Duodenal mucosa (tissue), 2 donors: ENCODE measurements around the gene BRCA2.

Experiments used
- H3K27ac ChIP-seq: one replicate; pipeline ENCODE4 v1.7.0; 2013; ENCODE audit warnings: low read depth, low read length
- H3K27me3 ChIP-seq, 2 donors: one replicate each; pipeline ENCODE4 v1.7.0; 2013; ENCODE audit warnings: low read length in 2 of 2, control low read depth in 1 of 2; ENCODE audit not compliant: insufficient read depth in 2 of 2, control insufficient read depth in 1 of 2
- H3K36me3 ChIP-seq, 2 donors: one replicate each; pipeline ENCODE4 v1.7.0; 2013; ENCODE audit warnings: low read length in 2 of 2, control low read depth in 1 of 2; ENCODE audit not compliant: insufficient read depth in 2 of 2, control insufficient read depth in 1 of 2
- H3K4me1 ChIP-seq, 2 donors: one replicate each; pipeline ENCODE4 v1.7.0; 2013; ENCODE audit warnings: low read length in 2 of 2, control low read depth in 1 of 2; ENCODE audit not compliant: insufficient read depth in 2 of 2, control insufficient read depth in 1 of 2
- H3K4me3 ChIP-seq, 2 donors: one replicate each; pipeline ENCODE4 v1.7.0; 2013; ENCODE audit warnings: low read length in 2 of 2, low read depth in 1 of 2
- H3K9ac ChIP-seq, 2 donors: one replicate each; pipeline ENCODE4 v1.7.0; 2013; ENCODE audit warnings: low read length in 2 of 2, low read depth in 1 of 2
- H3K9me3 ChIP-seq, 2 donors: one replicate each; pipeline ENCODE4 v1.7.0; 2013; ENCODE audit warnings: low read length in 2 of 2, control low read depth in 1 of 2; ENCODE audit not compliant: control insufficient read depth in 1 of 2

BRCA2 gene

DNA sequence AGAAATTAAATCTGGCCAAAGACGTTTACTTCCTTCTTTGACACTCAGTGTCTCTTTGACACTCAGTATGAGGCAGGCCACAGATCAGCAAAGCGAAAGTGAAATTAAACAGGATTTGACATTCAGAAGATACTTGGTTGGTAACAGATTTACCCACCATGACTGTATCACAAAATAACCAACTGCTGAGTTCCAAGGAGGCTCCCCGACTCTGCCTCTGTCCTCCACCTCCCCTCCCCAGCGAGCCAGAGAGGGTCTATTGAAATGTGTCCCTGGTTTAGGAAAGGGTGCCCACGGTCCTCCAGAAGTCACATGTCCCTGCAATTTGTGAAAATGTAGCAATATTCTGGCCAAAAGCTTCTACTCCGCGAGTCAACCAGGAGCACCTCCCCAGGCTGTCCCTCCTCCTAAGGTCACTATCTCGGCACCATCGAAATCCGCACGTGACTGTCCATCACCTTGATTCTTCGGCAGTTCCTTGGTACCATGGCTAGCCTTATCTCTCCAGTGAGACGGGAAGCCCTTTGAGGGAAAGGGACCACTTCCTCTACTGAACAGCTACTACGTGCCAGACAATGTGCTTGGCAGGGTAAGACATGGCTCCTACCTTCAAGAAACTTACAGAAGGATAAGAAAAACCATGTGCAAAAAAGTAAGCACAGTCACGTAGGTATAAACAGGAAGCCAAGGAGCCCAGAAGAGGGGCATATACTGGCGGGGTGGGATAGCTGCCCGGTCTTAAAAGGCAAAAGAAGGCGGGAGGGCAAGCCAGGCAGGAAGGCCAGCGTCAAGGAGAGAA, 111.1 kb downstream of the BRCA2 start:
- H3K27ac ChIP-seq, result peak overlapping the region; percentile 90
- peaks cover 0 to 2% of the 10 kb centered on the region in 2 donors for H3K36me3 ChIP-seq
- H3K9me3 ChIP-seq, result no peaks in the 10 kb centered on the region
- H3K4me1 ChIP-seq, result peaks cover 13 to 32% of the 10 kb centered on the region in 2 donors
- peak overlapping the region; percentile 88 to 94 for H3K9ac ChIP-seq
- peak overlapping the region; percentile 92 to 95 for H3K4me3 ChIP-seq
- no peaks in the 10 kb centered on the region for H3K27me3 ChIP-seq

DNA sequence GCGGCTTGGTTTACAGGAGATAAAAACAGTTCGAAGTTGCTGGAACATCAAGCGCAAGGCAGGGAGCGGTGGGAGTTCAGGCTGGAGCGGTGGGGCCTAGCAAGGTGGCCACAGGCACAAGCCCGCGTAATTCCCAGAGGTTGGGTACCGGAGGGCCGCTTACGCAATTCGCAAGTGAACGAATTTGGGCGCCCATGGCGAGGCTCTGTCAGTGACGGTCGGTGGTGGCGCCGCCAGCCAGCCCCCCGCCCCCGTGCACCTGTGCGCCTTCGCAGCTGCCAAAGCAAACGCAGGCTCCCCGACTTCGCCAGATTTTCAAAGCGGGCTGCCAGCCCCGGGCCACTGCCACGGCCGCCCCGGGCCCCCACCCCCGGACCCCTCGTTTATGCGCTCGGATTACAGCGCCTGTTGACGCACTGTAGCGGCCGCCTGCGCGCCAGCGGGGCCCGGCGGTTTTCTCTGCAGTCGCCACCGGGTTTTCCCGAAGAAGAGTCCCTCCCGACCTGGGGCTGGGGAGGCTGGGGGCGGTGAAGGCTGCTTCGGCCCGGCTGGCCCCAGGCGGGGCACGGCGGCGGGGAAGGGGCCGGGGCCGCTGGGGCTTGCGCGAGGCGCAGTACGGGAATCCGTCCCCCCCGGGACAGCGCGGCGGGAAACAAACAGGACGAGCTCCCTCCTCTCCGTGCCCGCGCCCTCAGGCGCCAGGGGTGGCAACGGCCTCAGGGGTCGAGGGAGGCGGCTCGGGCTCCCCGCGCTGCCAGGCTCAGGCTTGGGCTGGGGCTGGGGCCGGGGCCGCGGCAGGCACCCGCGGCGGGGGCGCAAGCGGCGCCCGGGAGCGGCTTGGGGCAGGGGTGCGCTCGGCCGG, 111.9 kb downstream of the BRCA2 start:
- no peaks in the 10 kb centered on the region for H3K9me3 ChIP-seq
- H3K27ac ChIP-seq, result peak overlapping the region; percentile 90
- H3K27me3 ChIP-seq, result no peaks in the 10 kb centered on the region
- H3K4me3 ChIP-seq, result peak overlapping the region; percentile 92 to 95
- peaks cover 0 to under 1% of the 10 kb centered on the region in 2 donors for H3K36me3 ChIP-seq
- peak overlapping the region; percentile 88 to 94 for H3K9ac ChIP-seq
- peaks cover 13 to 32% of the 10 kb centered on the region in 2 donors for H3K4me1 ChIP-seq

DNA sequence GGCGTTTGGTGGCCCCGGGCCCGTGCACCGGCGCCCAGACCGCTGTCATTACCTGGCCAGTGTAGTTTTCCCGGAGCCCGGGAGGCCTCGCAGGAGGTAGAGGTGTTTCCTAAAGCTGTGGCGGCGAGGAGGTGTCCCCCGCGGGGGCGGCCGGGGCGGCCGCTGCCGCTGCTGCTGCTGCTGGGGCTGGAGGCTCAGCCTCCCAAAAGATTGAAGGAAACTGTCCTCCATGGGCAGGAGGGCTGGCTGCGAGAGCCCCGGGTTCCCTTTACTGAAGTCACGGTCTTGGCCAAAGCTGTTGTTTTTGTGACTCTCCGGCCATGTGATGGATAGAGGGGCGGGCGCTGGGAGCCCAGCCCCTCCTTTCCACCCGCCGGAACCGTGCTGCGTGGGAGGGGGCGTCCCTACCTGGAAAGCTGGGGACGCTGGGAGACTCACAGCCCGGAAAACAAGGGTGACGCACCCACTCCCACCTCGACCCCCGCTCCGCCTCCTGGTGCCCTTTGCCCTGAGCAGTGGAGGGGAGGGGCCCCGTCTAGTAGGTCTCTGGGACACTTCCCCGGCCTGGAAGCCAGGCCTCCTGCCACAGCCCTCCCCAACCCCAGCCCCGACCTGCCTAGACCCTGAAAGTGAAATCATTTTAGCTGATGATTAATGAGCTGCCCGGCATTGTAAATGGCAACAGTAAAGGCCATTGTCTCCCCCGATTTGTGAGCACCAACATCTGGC, 112.7 kb downstream of the BRCA2 start, which contains the start of gene N4BP2L1:
TSS of gene N4BP2L1 (minus strand) at position 279 of the 729 bp plus-strand sequence. CDS start at position 231, 48 bp downstream.
- H3K4me1 ChIP-seq, result peaks cover 13 to 32% of the 10 kb centered on the region in 2 donors
- no peaks in the 10 kb centered on the region for H3K9me3 ChIP-seq
- peak within 1 kb of the TSS; percentile 90 for H3K27ac ChIP-seq
- no peaks in the 10 kb centered on the region for H3K36me3 ChIP-seq
- no peaks in the 10 kb centered on the region for H3K27me3 ChIP-seq
- peak within 1 kb of the TSS; percentile 92 to 95 for H3K4me3 ChIP-seq
- peak within 1 kb of the TSS; percentile 88 to 94 for H3K9ac ChIP-seq

DNA sequence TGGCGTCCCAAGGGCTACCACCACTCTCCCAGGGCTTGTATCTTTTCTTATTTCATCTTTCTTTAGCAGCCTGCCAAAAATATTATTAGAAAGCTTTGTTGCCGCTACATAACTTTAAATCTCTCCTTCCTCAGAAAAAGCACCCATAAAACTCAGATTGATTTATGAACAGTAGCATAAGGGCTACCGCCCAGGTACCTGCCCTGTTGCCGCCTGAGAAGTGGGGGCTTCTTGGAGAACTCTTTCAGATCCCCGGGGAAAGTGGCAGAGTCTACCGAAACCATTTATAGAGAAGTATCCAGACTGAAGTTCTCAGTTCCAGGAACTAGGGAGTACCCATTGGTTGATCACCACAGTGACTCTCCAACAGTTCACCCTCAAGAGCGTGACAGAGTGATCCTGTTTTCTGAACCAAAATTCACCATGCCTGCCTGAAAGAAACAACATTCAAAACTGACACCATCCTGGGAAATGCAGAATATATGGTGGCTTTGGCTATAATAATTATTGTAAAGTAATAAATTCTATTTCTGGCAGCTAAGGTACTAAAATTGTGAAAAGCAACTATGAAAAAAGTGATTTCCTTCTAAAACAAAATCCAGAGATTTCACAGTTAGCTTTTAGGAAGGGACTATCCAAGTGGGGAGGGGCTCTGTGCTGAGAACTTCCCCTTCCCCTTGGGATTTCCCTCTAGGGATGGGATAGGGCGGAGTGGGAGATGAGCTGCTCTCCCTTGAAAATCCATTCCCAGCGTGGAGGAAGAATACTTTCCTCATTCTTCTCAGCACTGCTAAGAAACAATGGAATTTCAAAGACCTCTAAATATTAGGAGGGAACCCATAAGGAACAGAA, 113.5 kb downstream of the BRCA2 start:
- Histone ChIP-seq H3K27ac (peak overlapping the region; percentile 90), H3K36me3 (no peaks in the 10 kb centered on the region), H3K9me3 (no peaks in the 10 kb centered on the region), H3K9ac (peak overlapping the region; percentile 56 to 88), H3K4me3 (peak overlapping the region; percentile 92 to 95), H3K4me1 (peaks cover 13 to 32% of the 10 kb centered on the region in 2 donors), H3K27me3 (no peaks in the 10 kb centered on the region)

DNA sequence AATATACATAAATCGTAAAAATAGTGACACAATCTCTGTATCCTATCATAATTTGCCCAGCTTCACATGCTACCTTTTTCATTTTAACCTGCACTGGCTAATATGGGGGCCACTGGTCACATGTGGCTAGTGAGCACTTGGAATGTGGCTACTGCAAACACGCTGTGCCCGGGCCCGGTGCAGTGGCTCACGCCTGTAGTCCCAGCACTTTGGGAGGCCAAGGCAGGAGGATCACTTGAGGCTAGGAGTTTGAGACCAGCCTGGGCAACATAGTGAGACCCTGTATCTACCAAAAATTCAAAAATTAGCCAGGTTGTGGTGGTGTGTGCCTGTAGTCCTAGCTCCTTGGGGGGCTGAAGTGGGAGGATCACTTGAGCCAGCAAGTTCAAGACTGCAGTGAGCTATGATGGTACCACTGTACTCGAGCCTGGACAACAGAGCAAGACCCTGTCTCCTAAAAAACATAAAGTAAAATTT, 114.2 kb downstream of the BRCA2 start:
- H3K27ac ChIP-seq, result no peak overlapping the region
- H3K4me3 ChIP-seq, result no peak overlapping the region
- H3K4me1 ChIP-seq, result peaks cover 13 to 32% of the 10 kb centered on the region in 2 donors

DNA sequence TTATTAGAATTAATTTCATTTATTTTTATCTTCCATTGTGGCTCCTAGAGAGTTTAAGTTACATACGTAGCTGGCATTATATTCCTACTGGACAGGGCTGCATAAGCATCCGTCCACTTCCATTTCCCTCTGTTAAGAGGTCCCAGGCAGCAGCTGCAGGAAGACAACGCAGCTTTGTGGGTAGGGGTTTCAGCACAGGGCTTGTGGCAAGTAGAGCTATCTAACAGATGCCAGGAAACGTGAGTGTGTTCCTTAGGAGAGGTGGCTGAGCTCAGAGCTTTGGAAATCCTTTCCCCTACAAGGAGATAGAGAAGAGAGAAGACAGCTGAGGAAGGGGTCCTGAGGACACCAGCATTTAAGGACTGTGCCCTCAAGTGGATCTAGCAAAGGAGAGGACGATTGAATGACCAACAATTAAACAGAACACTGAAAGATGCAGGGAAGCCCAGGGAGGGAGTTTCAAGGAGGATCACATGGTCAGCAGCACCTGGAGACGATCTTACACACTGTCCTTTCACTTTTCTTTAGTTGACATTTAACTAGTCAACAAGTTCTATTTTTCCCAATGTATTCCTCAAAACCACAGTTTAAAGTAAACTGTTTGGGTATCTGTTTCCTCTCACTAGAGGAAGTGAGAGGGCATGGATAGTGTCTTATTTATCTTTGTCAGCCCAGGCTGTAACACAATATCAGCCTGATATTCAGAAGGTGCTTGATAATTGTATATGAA, 114.9 kb downstream of the BRCA2 start:
- Histone ChIP-seq H3K27me3 (no peaks in the 10 kb centered on the region), H3K9me3 (no peaks in the 10 kb centered on the region), H3K4me3 (no peak overlapping the region), H3K36me3 (no peaks in the 10 kb centered on the region), H3K27ac (no peak overlapping the region), H3K9ac (no peak overlapping the region), H3K4me1 (peaks cover 13 to 30% of the 10 kb centered on the region in 2 donors)

More for the DNA sequence above, 114.2 kb downstream of the BRCA2 start:
- Histone ChIP-seq H3K36me3 (no peaks in the 10 kb centered on the region), H3K27me3 (no peaks in the 10 kb centered on the region), H3K9ac (no peak overlapping the region), H3K9me3 (no peaks in the 10 kb centered on the region)

DNA sequence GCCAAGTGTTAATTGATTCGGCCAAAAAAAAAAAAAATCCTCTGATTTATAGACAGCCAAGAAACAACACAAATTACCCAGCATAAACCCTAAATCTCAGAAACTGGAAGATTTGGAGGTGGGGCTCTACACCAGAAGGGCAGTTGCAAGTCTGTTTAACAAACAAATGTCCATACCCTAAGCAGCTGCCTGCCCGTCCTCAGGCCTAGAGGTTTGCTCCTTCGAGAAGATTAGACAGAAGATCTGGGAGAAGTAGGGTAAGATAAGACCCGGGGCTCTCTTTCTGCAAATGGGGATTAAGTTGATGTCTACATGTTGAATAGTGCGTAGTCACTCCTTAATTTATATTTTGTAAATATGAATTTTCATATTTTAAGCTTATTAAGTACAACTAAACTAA, 116.1 kb downstream of the BRCA2 start:
- Histone ChIP-seq H3K36me3 (no peaks in the 10 kb centered on the region), H3K4me3 (no peak overlapping the region), H3K27ac (no peak overlapping the region), H3K4me1 (peaks cover 5 to 19% of the 10 kb centered on the region in 2 donors), H3K27me3 (no peaks in the 10 kb centered on the region), H3K9me3 (no peaks in the 10 kb centered on the region), H3K9ac (no peak overlapping the region)

GRCh38 chr13:32432856-32433255, 117.5 kb downstream of the BRCA2 start:
- H3K27ac ChIP-seq, result no peak overlapping the region
- no peak overlapping the region for H3K4me3 ChIP-seq
- H3K27me3 ChIP-seq, result no peaks in the 10 kb centered on the region
- no peaks in the 10 kb centered on the region for H3K9me3 ChIP-seq
- peaks cover 5 to 16% of the 10 kb centered on the region in 2 donors for H3K4me1 ChIP-seq
- H3K9ac ChIP-seq, result no peak overlapping the region
- H3K36me3 ChIP-seq, result no peaks in the 10 kb centered on the region
